ENCODE measurements around the gene PLEKHA6.

PLEKHA6 gene

DNA sequence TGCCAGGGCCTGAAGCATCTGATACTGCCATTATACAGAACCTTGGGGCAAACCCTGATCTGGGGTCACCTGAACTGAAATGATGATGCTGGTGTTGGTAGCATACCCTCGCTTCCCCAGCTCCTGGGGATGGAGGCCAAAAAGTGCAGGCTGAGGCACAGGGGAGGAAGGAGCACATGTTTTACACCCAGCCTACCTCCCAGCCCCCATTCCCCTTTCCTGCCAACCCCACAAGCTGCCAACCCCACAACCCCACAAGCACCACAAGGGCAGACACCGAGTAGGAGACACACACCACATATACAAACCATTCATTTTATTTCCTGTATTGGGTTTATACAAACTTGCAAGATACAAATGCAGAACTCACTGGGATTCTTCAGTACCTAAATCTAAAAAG, 141.2 kb downstream of the PLEKHA6 start:
- DNase-seq = no peak
- no peaks in the 10 kb centered on the region for H3K9me3 ChIP-seq (ENCODE audit: insufficient read depth, low read depth, low read length)
- no peak overlapping the region for H2BK5ac ChIP-seq (ENCODE audit: low read depth, low read length, poor library complexity)
- no CpG with 5 or more reads among the region's 2 CpGs for WGBS (ENCODE audit: extremely low coverage, insufficient coverage, insufficient read length)
- H3K4me3 ChIP-seq (ENCODE audit: low read depth, low read length) = no peak overlapping the region
- no peak overlapping the region for H2AK5ac ChIP-seq (ENCODE audit: low read length)
- no peak overlapping the region for H3K23ac ChIP-seq (ENCODE audit: low read length)
- H4K8ac ChIP-seq (ENCODE audit: low read depth, low read length) = no peak overlapping the region
- no peak overlapping the region for H3K4ac ChIP-seq (ENCODE audit: low read depth, low read length)
- no peaks in the 10 kb centered on the region for H3K79me1 ChIP-seq (ENCODE audit: low read length)
- H3K4me2 ChIP-seq (ENCODE audit: low read length) = no peak overlapping the region
- no peak overlapping the region for H2BK12ac ChIP-seq (ENCODE audit: low read length)
- no peak overlapping the region for H3K9ac ChIP-seq (ENCODE audit: low read length)
- H3K79me2 ChIP-seq (ENCODE audit: control insufficient read depth, insufficient read depth, low read length, poor library complexity) = no peaks in the 10 kb centered on the region
- H3K27ac ChIP-seq (ENCODE audit: low read depth, low read length) = no peak overlapping the region
- peaks cover 20 to 21% of the 10 kb centered on the region in 2 experiments for H3K36me3 ChIP-seq (ENCODE audit: control insufficient read depth in 1 of 2, insufficient read depth in 2 of 2, low read length in 2 of 2)
- no peak overlapping the region for H2BK120ac ChIP-seq (ENCODE audit: insufficient read depth, low read length, poor library complexity)
- H3K14ac ChIP-seq (ENCODE audit: low read length) = no peak overlapping the region
- H3K18ac ChIP-seq (ENCODE audit: low read length) = no peak overlapping the region
- H3K27me3 ChIP-seq (ENCODE audit: insufficient read depth, low read length) = no peaks in the 10 kb centered on the region
- no peak overlapping the region for H4K12ac ChIP-seq (ENCODE audit: low read depth, low read length)
- H3K4me1 ChIP-seq (ENCODE audit: control insufficient read depth in 1 of 2, insufficient read depth in 2 of 2, low read length in 2 of 2) = peaks cover 0 to 7% of the 10 kb centered on the region in 2 experiments
- H2AFZ ChIP-seq (ENCODE audit: insufficient read depth, low read length, poor library complexity) = no peak overlapping the region
- H4K91ac ChIP-seq (ENCODE audit: low read depth, low read length) = no peak overlapping the region

DNA sequence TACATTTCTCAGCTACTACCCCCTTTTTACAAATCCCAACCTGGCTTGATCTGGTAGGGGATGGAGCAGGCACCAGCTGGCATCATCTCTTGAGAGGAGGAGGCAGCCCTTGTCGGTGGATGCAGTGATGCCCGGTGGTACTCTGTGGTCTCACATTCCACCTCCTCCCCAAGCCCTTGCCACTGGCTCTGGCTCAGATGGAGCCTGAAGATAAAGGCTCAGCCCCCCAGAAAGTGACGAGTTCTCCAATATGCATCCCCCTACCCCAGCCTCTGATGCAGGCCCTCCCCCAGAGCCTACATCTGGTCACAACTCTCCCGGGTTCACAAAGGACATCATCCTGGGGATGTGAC, 142.1 kb downstream of the PLEKHA6 start:
- Histone ChIP-seq H2AFZ (ENCODE audit: insufficient read depth, low read length, poor library complexity) (no peak overlapping the region), H4K91ac (ENCODE audit: low read depth, low read length) (no peak overlapping the region), H3K27ac (ENCODE audit: low read depth, low read length) (no peak overlapping the region), H4K8ac (ENCODE audit: low read depth, low read length) (no peak overlapping the region), H3K79me2 (ENCODE audit: control insufficient read depth, insufficient read depth, low read length, poor library complexity) (no peaks in the 10 kb centered on the region), H4K12ac (ENCODE audit: low read depth, low read length) (no peak overlapping the region), H3K9ac (ENCODE audit: low read length) (no peak overlapping the region), H2BK120ac (ENCODE audit: insufficient read depth, low read length, poor library complexity) (no peak overlapping the region), H2BK5ac (ENCODE audit: low read depth, low read length, poor library complexity) (no peak overlapping the region), H3K23ac (ENCODE audit: low read length) (no peak overlapping the region), H3K4me3 (ENCODE audit: low read depth, low read length) (no peak overlapping the region), H3K36me3 (ENCODE audit: control insufficient read depth in 1 of 2, insufficient read depth in 2 of 2, low read length in 2 of 2) (peaks cover 15 to 20% of the 10 kb centered on the region in 2 experiments), H3K4me2 (ENCODE audit: low read length) (no peak overlapping the region), H2BK12ac (ENCODE audit: low read length) (no peak overlapping the region), H3K4me1 (ENCODE audit: control insufficient read depth in 1 of 2, insufficient read depth in 2 of 2, low read length in 2 of 2) (peaks cover 0 to 9% of the 10 kb centered on the region in 2 experiments), H3K4ac (ENCODE audit: low read depth, low read length) (no peak overlapping the region), H3K9me3 (ENCODE audit: insufficient read depth, low read depth, low read length) (no peaks in the 10 kb centered on the region), H3K79me1 (ENCODE audit: low read length) (no peaks in the 10 kb centered on the region), H2AK5ac (ENCODE audit: low read length) (no peak overlapping the region), H3K14ac (ENCODE audit: low read length) (no peak overlapping the region), H3K27me3 (ENCODE audit: insufficient read depth, low read length) (no peaks in the 10 kb centered on the region), H3K18ac (ENCODE audit: low read length) (no peak overlapping the region)
- no peak for DNase-seq
- WGBS (ENCODE audit: extremely low coverage, insufficient coverage, insufficient read length) = no CpG with 5 or more reads among the region's 4 CpGs

GRCh38 chr1:204216880-204217647, 142.7 kb downstream of the PLEKHA6 start:
- H2BK120ac ChIP-seq (ENCODE audit: insufficient read depth, low read length, poor library complexity) = no peak overlapping the region
- H2BK5ac ChIP-seq (ENCODE audit: low read depth, low read length, poor library complexity) = no peak overlapping the region
- no peaks in the 10 kb centered on the region for H3K79me2 ChIP-seq (ENCODE audit: control insufficient read depth, insufficient read depth, low read length, poor library complexity)
- WGBS (ENCODE audit: extremely low coverage, insufficient coverage, insufficient read length) = no CpG with 5 or more reads among the region's 11 CpGs
- peaks cover 9 to 16% of the 10 kb centered on the region in 2 experiments for H3K36me3 ChIP-seq (ENCODE audit: control insufficient read depth in 1 of 2, insufficient read depth in 2 of 2, low read length in 2 of 2)
- no peak overlapping the region for H3K4me3 ChIP-seq (ENCODE audit: low read depth, low read length)
- H3K9ac ChIP-seq (ENCODE audit: low read length) = no peak overlapping the region
- no peaks in the 10 kb centered on the region for H3K27me3 ChIP-seq (ENCODE audit: insufficient read depth, low read length)
- no peak overlapping the region for H4K8ac ChIP-seq (ENCODE audit: low read depth, low read length)
- no peak overlapping the region for H3K14ac ChIP-seq (ENCODE audit: low read length)
- no peak overlapping the region for H3K18ac ChIP-seq (ENCODE audit: low read length)
- no peak overlapping the region for H3K23ac ChIP-seq (ENCODE audit: low read length)
- H2AFZ ChIP-seq (ENCODE audit: insufficient read depth, low read length, poor library complexity) = no peak overlapping the region
- H4K91ac ChIP-seq (ENCODE audit: low read depth, low read length) = no peak overlapping the region
- no peak overlapping the region for H4K12ac ChIP-seq (ENCODE audit: low read depth, low read length)
- no peak overlapping the region for H3K4ac ChIP-seq (ENCODE audit: low read depth, low read length)
- H2BK12ac ChIP-seq (ENCODE audit: low read length) = no peak overlapping the region
- DNase-seq = no peak
- H3K4me2 ChIP-seq (ENCODE audit: low read length) = no peak overlapping the region
- H3K27ac ChIP-seq (ENCODE audit: low read depth, low read length) = no peak overlapping the region
- no peak overlapping the region for H2AK5ac ChIP-seq (ENCODE audit: low read length)
- no peaks in the 10 kb centered on the region for H3K79me1 ChIP-seq (ENCODE audit: low read length)
- H3K9me3 ChIP-seq (ENCODE audit: insufficient read depth, low read depth, low read length) = no peaks in the 10 kb centered on the region
- H3K4me1 ChIP-seq (ENCODE audit: control insufficient read depth in 1 of 2, insufficient read depth in 2 of 2, low read length in 2 of 2) = peaks cover 0 to 9% of the 10 kb centered on the region in 2 experiments

DNA sequence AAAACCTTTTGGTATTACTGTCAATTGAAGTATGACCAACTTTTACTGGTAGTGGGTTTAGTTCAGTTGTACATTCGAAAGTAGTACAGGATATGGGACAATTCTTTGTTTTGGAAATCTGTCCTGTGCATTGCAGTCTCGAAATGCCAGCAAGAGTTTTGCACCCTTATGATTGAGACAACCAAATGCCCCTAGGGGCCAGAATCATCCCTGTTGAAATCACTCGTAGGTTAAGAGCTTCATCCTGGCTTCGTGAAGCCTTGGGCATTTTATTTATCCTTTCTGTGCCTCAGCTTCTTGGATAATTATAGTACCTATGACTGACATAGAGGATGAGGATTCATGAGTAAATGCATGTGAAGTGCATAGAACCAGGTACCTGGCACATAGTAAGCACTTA, 143.5 kb downstream of the PLEKHA6 start:
- Histone ChIP-seq H4K91ac (ENCODE audit: low read depth, low read length) (no peak overlapping the region), H3K27me3 (ENCODE audit: insufficient read depth, low read length) (no peaks in the 10 kb centered on the region), H2BK120ac (ENCODE audit: insufficient read depth, low read length, poor library complexity) (no peak overlapping the region), H2BK5ac (ENCODE audit: low read depth, low read length, poor library complexity) (no peak overlapping the region), H3K23ac (ENCODE audit: low read length) (no peak overlapping the region), H3K9me3 (ENCODE audit: insufficient read depth, low read depth, low read length) (no peaks in the 10 kb centered on the region), H3K79me2 (ENCODE audit: control insufficient read depth, insufficient read depth, low read length, poor library complexity) (no peaks in the 10 kb centered on the region), H3K9ac (ENCODE audit: low read length) (no peak overlapping the region), H3K4me2 (ENCODE audit: low read length) (no peak overlapping the region), H3K79me1 (ENCODE audit: low read length) (no peaks in the 10 kb centered on the region), H3K4me1 (ENCODE audit: control insufficient read depth in 1 of 2, insufficient read depth in 2 of 2, low read length in 2 of 2) (peaks cover 0 to 9% of the 10 kb centered on the region in 2 experiments), H2AFZ (ENCODE audit: insufficient read depth, low read length, poor library complexity) (no peak overlapping the region), H3K27ac (ENCODE audit: low read depth, low read length) (no peak overlapping the region), H2AK5ac (ENCODE audit: low read length) (no peak overlapping the region), H4K8ac (ENCODE audit: low read depth, low read length) (no peak overlapping the region), H3K18ac (ENCODE audit: low read length) (no peak overlapping the region), H3K4ac (ENCODE audit: low read depth, low read length) (no peak overlapping the region), H4K12ac (ENCODE audit: low read depth, low read length) (no peak overlapping the region), H3K36me3 (ENCODE audit: control insufficient read depth in 1 of 2, insufficient read depth in 2 of 2, low read length in 2 of 2) (peaks cover 6 to 9% of the 10 kb centered on the region in 2 experiments), H3K14ac (ENCODE audit: low read length) (no peak overlapping the region), H2BK12ac (ENCODE audit: low read length) (no peak overlapping the region), H3K4me3 (ENCODE audit: low read depth, low read length) (no peak overlapping the region)
- peak; percentile 71 to 84 for DNase-seq
- no CpG with 5 or more reads among the region's 4 CpGs for WGBS (ENCODE audit: extremely low coverage, insufficient coverage, insufficient read length)

All from trophoblast cell (in vitro differentiated cells and primary cell).